Pancreas (tissue), 10 donors: ENCODE results near the gene NPEPL1. TPM values are rescaled to one million over a fixed set of nuclear protein-coding genes. Genes with fewer than 3 reads are reported as not detected.
A peak's percentile ranks its signal among the peaks of the same experiment; 100 is the strongest.
"Not testable (repeated sequence)": the region's sequence is repeated elsewhere in the genome, so short reads cannot be mapped to it uniquely, and the experiment has no call there.

Experiments used
- ATAC-seq, 4 donors: fragments of 200-7000 bp; cut with Tn5 transposase; one replicate each; pipeline versions ENCODE4 v1.8.0 to v1.9.1; 2020; ENCODE audit warnings: mild to moderate bottlenecking in 4 of 4, moderate library complexity in 4 of 4
- DNase-seq, 6 donors: peaks; one replicate each; pipeline ENCODE4 v3.0.0-alpha.2; 2020
- FAIRE-seq: peaks from 2 replicates; lab custom pipeline; 2012; peaks lifted over from hg19 to GRCh38; lab: Jason Lieb, UNC
- H3K27ac ChIP-seq, 4 donors: fragments of 200-600 bp; sonication (generic); 1 replicate in 3 of 4; 2 replicates in 1 of 4; pipeline versions ENCODE4 v1.5.0 to v1.8.0; 2020
- H3K27me3 ChIP-seq, 4 donors: fragments of 200-600 bp; one replicate each; pipeline ENCODE4 v1.8.0; 2021
- H3K36me3 ChIP-seq, 3 donors: fragments of 200-600 bp; sonication (generic) in 1 of 3; one replicate each; pipeline versions ENCODE4 v1.5.0 to v1.8.0; 2020 to 2021
- H3K4me1 ChIP-seq, 3 donors: fragments of 200-600 bp; one replicate each; pipeline ENCODE4 v1.8.0; 2021
- H3K4me3 ChIP-seq, 4 donors: fragments of 200-600 bp; sonication (generic) in 2 of 4; one replicate each; pipeline versions ENCODE4 v1.5.0 to v1.8.0; 2020 to 2021
- H3K9me3 ChIP-seq, 4 donors: fragments of 200-600 bp; one replicate each; pipeline ENCODE4 v1.8.0; 2021
- CTCF ChIP-seq, 4 donors: fragments of 200-600 bp; sonication (generic) in 3 of 4; IDR thresholded peaks; one replicate each; pipeline versions ENCODE4 v1.5.0 to v1.8.0; 2021; ENCODE audit warnings: antibody characterized with exemption in 4 of 4
- WGBS, 2 donors: extraction: QIAGEN DNeasy Blood & Tissue Kit; methylation state at CpG; one replicate each; pipeline ENCODE4 v1.1.7; 2013; 5-methylcytosine and 5-hydroxymethylcytosine counted together
- intact Hi-C, 3 donors: fragments of 100-400 bp; cut with DNase I; formaldehyde crosslinking; loops; one replicate each; pipeline versions ENCODE4 v1.11.1 to v1.14.2; 2022
- polyA plus RNA-seq, 2 donors: library from polyadenylated mRNA; stranded (reverse); fragments of 200-250 nt; gene quantifications; one replicate each; pipeline ENCODE4 v1.2.3, GENCODE V29; 2013
- total RNA-seq, 6 donors: library from RNA; stranded (reverse); fragmentation: NEBNext Ultra II Directional in 4 of 6; extraction: Animal tissue kit (Norgen Biotek cat#: 25700) in 4 of 6; gene quantifications; one replicate each; pipeline versions ENCODE4 v1.2.1 to v1.2.4, GENCODE V29; 2021 to 2023
- donor health status: healthy with polysubstance abuse.
- donor health status: DM: no; HTN: no; CAD: no; lungs with moderate emphysema.
- donor health status: DM: no; HTN: no; CAD: no.
- donor health status: control.
- donor health status: control.
- donor health status: Bipolar disorder and iron deficiency.
- donor health status: DM: yes; HTN: yes; CAD: no.
- donor health status: DM: no; HTN: no; CAD: no.
- donor health status: DM: no; HTN: no; CAD: no.
- donor health status: DM: yes; HTN: yes; CAD: no.

NPEPL1 gene
- total RNA-seq (10 to 100 TPM; 12.4 to 18.1 (median 17.3) TPM), polyA plus RNA-seq (10 to 100 TPM; 73.8 to 77.8 TPM)

- intact Hi-C loops: no loop called here
- peaks cover 5 to 13% (median 8%) of the 10 kb centered on the region in 3 donors for H3K4me1 ChIP-seq
- FAIRE-seq (no peak), DNase-seq (peak; percentile 53 to 88 (median 71)), ATAC-seq (peak; percentile 87 to 91 (median 90))
- peak within 1 kb of the TSS; percentile 23 to 59 (median 39) for H3K4me3 ChIP-seq
- no peaks in the 10 kb centered on the region for H3K9me3 ChIP-seq
- 2 to 3% methylated on average over 15 to 93 of the region's 93 CpGs for WGBS, 2 donors
- peaks cover 0 to 22% (median 0%) of the 10 kb centered on the region in 3 donors for H3K36me3 ChIP-seq
- H3K27ac ChIP-seq: peak within 1 kb of the TSS; percentile 57 to 84 (median 64)
- no peak for TF ChIP-seq CTCF (IDR thresholded peaks at IDR 0.05)
- H3K27me3 ChIP-seq: no peaks in the 10 kb centered on the region
Observed at GRCh38 chr20:58692579-58693225, at the start of gene NPEPL1. NPEPL1 (plus strand) TSS chr20:58692800; CDS start chr20:58692901, 101 bp downstream.

- WGBS, 2 donors: 61 to 82% methylated on average over 9 of the region's 9 CpGs
- H3K4me3 ChIP-seq, FAIRE-seq, intact Hi-C loops, H3K9me3 ChIP-seq, H3K27ac ChIP-seq, H3K4me1 ChIP-seq, ATAC-seq, H3K36me3 ChIP-seq, H3K27me3 ChIP-seq: not testable (repeated sequence)
- DNase-seq: peak in 1 of 6 donors; percentile 1
Observed at GRCh38 chr20:58642896-58643295, 49.7 kb upstream of the NPEPL1 start.

- Histone ChIP-seq H3K4me3 (no peak overlapping the region), H3K9me3 (no peaks in the 10 kb centered on the region), H3K4me1 (no peaks in the 10 kb centered on the region), H3K27me3 (no peaks in the 10 kb centered on the region), H3K36me3 (no peaks in the 10 kb centered on the region), H3K27ac (peak overlapping the region in 2 of 4 donors; percentile 44 to 46)
- DNase-seq (peak in 2 of 6 donors; percentile 13 to 22), FAIRE-seq (no peak), ATAC-seq (peak in 3 of 4 donors; percentile 33 to 38 (median 38))
- WGBS, 2 donors: 25 to 27% methylated on average over 5 of the region's 5 CpGs
- no peak for TF ChIP-seq CTCF (IDR thresholded peaks at IDR 0.05)
- intact Hi-C loops: no loop called here
Observed at GRCh38 chr20:58645412-58645968, 47.1 kb upstream of the NPEPL1 start.

GRCh38 chr20:58646257-58646656, 46.3 kb upstream of the NPEPL1 start:
- 85 to 89% methylated on average over 3 of the region's 3 CpGs for WGBS, 2 donors
- no peak for FAIRE-seq
- no peaks in the 10 kb centered on the region for H3K4me1 ChIP-seq

GRCh38 chr20:58646703-58647102, 45.9 kb upstream of the NPEPL1 start:
- H3K27ac ChIP-seq: no peak overlapping the region
- WGBS, 2 donors: 75 to 87% methylated on average over 4 of the region's 4 CpGs
- TF ChIP-seq CTCF (IDR thresholded peaks at IDR 0.05): no peak
- H3K27me3 ChIP-seq: no peaks in the 10 kb centered on the region
- intact Hi-C loops: no loop called here
- no peak overlapping the region for H3K4me3 ChIP-seq
- no peaks in the 10 kb centered on the region for H3K36me3 ChIP-seq
- FAIRE-seq (no peak), DNase-seq (no peak), ATAC-seq (no peak)
- no peaks in the 10 kb centered on the region for H3K4me1 ChIP-seq
- no peaks in the 10 kb centered on the region for H3K9me3 ChIP-seq

More at GRCh38 chr20:58646257-58646656, 46.3 kb upstream of the NPEPL1 start:
- no peaks in the 10 kb centered on the region for H3K9me3 ChIP-seq
- peak overlapping the region in 2 of 4 donors; percentile 44 to 46 for H3K27ac ChIP-seq
- H3K4me3 ChIP-seq: no peak overlapping the region
- TF ChIP-seq CTCF (IDR thresholded peaks at IDR 0.05): no peak
- intact Hi-C loops: no loop called here
- DNase-seq (peak in 1 of 6 donors; percentile 6), ATAC-seq (no peak)
- no peaks in the 10 kb centered on the region for H3K27me3 ChIP-seq
- no peaks in the 10 kb centered on the region for H3K36me3 ChIP-seq
